Stimulated activated CD8-positive, alpha-beta memory T cell treated with anti-CD3 and anti-CD28 coated beads, Interleukin-7, amount 100 ng/mL, for 1 hour (primary cell): ENCODE measurements around the gene CTIF.

Experiments
- DNase-seq, 2 donors: peaks; one replicate each; pipeline ENCODE4 v3.0.0-alpha.2; 2020; ENCODE audit warnings: low read depth in 2 of 2

CTIF gene

GRCh38 chr18:48847807-48848486 lies 309.1 kb downstream of the CTIF start:
- DNase-seq, result no peak

- no peak for DNase-seq
Observed at GRCh38 chr18:48848641-48849143, 309.9 kb downstream of the CTIF start.

DNA sequence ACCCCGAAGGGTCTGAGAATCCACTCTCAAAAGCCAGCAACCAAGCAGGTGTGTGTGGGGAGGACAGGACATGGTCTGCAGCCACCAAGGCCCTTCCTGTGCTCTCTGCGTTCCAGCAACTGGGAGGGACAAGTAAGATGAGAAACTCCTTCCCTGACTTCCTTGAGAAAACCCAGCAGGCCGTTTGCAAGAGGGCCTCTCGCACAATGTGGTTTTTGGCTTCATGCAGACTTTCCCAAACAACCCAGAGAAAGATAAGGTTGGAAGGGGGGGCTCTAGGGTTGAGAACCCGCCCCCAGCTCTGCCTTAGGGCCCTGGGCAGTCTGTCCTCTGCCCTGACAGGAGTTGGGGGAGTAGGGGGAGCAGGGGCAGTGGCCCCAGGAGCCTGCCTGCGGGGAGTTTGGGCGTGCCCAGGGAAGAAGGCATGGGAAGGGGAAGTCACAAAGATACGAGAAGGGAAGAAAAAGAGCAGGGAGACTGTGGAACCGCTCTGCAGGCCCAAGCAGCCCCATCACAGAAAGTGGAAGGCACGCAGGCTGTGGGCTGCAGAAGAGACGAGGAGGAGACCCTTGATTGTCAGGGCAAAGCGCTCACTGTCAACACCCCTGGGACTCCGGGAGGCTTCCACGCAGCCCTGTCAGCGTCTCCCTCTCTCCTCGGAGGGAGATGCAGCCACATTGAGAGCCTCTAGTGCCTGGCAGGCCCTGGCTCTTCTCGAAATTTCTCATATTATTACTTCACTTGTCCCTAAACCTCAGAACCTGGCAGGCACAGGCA lies 312.2 kb downstream of the CTIF start:
- DNase-seq, result no peak

DNA sequence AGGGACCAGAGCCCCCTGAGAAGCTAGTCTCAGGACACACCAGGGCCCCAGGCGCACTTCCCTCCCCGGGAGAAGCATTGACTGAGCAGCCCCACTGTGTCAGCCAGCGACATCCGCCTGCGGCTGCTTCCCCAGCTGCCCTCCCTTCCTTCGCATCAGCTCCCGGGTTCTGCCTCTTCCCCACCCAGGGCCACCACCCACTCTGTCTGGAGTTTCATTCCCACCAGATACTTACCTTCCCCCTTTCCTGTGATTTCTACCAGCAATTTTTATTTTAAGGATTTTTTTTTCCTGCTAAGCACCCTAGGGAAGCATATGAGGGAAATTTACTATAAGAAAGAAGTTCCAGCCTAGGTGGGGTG lies 312.7 kb downstream of the CTIF start:
- no peak for DNase-seq

GRCh38 chr18:48852292-48852691 lies 313.5 kb downstream of the CTIF start:
- DNase-seq, result no peak

GRCh38 chr18:48852794-48853193 lies 314.0 kb downstream of the CTIF start:
- no peak for DNase-seq

GRCh38 chr18:48853588-48853987 lies 314.8 kb downstream of the CTIF start:
- DNase-seq, result no peak

GRCh38 chr18:48854780-48855179 lies 315.9 kb downstream of the CTIF start:
- DNase-seq, result no peak

GRCh38 chr18:48855422-48856377 lies 316.9 kb downstream of the CTIF start:
- DNase-seq, result no peak

DNA sequence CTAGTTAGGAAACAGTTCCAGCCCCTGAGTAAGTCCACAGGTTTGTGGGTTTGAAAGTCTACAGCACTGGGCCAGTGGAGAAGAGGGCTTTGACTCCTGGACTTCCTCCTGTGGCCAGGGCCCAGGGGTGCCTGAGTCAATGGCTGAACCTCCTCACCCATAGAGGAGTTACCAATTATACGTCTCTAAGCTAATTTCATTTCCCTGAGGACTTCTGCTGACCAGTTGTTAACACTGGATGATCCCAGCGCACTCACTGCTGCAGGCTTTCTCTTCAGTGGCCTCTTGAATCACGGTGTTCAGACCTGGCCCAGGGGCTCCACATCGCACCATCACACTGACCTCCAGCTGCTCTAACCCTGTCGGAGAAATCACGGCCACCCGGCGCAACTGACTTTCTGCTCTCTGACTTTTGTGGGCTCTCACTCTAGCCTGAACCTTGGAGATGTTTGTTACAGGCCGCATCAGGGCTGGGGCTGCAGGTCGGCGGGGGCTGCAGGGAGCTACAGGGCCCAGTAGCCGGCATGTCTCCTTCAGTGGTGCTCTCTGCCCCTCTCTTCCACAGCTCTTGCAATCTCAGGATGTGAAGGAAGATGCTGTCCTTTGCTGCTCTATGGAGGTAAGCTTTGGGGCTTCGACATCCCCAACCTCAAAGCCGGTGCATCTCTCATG lies 318.3 kb downstream of the CTIF start:
- DNase-seq, result no peak

DNA sequence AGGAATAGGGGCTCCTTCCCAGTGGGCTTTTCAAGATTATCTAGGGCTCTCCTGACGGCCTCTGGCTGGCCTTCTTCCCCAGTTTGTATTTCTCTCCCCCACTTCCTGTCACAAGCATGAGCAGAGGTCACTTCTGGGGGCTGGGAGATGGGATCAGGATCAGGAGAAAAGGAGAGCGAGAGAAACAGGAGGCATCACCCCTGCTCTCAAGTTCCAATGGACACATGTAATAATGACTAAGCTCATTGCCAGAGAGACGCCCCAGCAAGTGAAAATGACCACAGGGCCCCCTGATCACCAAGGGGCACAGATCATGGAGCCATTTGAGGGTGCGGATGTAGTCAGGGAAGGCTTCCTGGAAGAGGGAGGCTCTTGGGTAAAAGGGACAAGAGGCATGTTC lies 319.8 kb downstream of the CTIF start:
- DNase-seq, result no peak

GRCh38 chr18:48859311-48860268 lies 320.8 kb downstream of the CTIF start:
- DNase-seq, result no peak

DNA sequence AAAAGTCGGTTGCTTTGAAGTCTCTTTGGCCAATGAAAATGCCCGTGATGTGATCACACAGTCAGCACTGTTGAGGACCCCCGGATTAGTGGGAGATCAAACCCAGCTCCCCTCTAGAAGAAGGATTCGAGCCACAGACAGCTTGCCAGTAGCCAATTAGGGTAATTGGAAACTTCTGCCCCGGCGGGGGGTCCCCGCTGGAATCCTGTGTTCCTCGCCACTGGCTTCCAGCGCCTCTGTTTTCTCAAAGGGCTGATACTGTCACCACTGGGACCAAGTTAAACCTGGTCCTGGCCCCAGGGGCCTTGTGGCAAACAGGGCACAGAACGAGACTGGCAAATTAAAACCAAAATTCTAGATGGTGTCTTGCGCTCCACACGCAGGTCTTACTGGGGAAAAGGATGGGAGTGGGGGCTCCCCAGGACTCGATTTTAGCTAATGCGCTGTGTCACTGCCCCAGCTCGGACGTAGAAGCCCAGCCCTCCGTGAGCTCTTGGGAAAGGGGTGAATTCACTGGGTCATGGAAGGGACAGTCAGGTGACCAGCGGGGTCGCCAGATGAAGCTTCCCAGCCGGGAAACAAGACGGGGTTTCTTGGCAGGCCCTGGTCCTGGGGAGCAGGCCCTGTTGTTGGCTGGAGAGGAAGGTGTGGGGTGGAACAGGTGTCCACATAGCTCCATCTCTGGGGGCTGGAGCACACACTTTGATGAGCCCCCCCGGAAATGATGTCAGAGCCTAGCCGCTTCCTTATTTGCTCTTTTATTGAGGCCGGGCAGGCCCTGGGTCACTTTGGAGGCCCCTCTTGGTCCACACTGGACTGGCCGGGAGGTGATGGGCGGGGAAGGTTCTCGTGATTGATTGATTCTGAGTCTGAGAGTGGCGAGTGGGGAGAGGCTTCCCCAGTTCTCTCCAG lies 321.7 kb downstream of the CTIF start:
- DNase-seq, result no peak

DNA sequence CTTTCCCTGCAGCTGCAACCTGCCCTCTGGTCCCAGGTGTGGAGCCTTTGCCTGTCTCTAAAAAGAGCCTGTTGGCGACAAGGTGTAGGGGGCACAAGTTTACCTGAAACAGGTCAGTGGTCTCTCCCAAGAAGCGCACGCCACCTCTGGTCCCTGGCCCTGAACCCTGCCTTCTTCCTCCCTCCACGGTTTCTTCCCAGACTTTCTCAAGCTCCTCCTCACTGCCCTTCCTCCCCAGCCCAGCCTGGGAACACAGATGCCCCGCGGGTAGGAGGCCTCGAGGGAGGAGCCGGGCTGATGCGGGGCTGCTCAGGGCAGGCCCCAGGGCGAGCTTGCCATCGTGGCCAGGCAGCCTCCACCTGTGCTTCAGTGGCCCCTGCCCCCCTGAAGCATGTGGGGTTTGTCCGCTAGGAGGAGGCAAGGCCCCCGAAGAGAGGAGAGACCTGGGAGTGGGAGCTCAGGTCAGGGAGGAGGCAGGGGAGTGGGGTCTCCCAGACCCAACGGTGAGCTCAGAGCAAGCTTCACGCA lies 322.4 kb downstream of the CTIF start:
- DNase-seq, result no peak

- no peak for DNase-seq
Observed at GRCh38 chr18:48862132-48862531, 323.3 kb downstream of the CTIF start.

- DNase-seq, result no peak
Observed at GRCh38 chr18:48862678-48863270, 323.9 kb downstream of the CTIF start.

DNA sequence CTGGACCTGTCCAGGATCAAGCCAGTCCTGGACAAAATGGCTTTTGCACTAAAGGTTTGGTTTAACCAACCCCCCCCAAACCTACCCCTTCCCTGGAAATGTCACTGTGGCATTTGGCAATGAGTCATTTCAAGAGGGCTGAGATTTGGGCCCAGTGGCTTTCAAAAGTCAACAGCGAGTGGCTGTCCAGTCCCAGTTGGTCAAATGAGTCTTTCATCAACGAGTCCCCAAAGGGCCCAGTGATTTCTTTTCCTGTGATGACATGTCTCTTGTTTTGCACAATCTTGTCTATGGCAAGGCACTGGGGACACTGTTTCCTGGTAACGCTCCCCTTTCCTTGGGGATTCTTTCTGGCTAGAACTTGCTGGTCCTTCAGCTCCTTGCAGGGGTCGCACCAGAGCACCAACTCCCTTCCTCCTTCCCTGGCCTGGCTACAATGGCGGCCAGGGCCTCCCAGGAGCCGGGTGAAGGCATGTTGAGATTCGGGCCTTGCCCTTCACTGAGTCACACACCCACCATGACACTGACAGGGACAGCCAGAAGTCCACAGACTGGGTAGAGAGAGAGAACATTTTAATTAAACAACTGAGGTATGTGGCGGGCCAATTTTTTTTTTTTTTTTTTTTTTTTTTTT lies 324.7 kb downstream of the CTIF start:
- DNase-seq, result no peak

DNA sequence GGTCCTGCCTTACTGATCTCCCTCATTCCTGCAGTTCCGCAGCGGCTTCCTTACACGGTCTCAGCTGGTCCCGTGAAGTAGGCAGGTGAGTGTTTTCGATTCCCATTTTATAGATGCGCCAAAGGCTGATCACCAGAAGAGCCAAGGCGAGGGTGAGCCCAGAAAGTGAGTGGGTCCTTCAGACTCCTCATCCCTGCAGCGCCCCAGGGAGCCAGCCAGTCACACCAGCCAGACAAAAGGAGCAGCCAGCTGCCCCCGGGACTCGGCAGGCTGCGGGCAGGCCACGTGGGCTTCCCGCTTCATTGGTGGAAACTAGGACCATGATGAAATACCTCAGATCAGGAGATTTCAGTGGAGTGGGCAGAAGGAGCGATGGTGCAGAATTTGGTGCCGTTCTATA lies 326.0 kb downstream of the CTIF start:
- DNase-seq, result no peak
